ENCODE results near the gene PPP2R5E. TPM values are rescaled to one million over a fixed set of nuclear protein-coding genes. Genes with fewer than 3 reads are reported as not detected.

The PPP2R5E gene
- total RNA-seq, 6 experiments from 2014 or later: 12.5 to 34.8 (median 18.2) TPM

- Histone ChIP-seq H3K36me3 (no peaks in the 10 kb centered on the region), H3K4me1 (peaks cover 0 to 20% (median 9%) of the 10 kb centered on the region in 4 donors), H3K4me3 (no peak overlapping the region), H3K27me3 (no peaks in the 10 kb centered on the region), H3K9me3 (no peaks in the 10 kb centered on the region), H3K27ac (no peak overlapping the region)
- intact Hi-C loops (cut with DNase I): no loop called here
- no peak for ATAC-seq
- TF ChIP-seq CTCF (IDR thresholded peaks at IDR 0.05) (no peak), POLR2A (IDR thresholded peaks at IDR 0.05) (no peak)
- 86% methylated on average over 3 of the region's 3 CpGs for WGBS (ENCODE audit: insufficient coverage, low coverage, low lambda C conversion rate, missing lambda C conversion rate)
- no peak for DNase-seq
These were observed 111.7 kb downstream of the PPP2R5E start for GRCh38 chr14:63431466-63431865.

DNA sequence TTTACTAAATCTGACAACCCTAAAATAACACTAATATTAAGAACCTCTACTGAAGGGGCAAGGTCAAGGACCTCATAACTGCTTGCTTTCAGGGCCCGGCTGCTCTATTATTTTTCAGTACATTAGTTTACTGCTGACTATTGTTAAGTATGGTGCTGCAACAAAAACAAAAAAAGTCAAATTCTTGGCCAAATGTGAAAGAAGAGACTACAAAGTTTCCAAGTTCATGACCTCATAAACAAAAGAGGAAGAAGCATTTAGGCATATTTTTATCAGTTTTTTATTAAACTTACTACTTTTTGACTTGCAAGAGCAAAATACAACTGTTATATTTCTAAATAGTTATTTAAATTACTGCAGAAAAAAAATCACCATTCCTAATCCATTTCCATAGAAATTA, 114.7 kb downstream of the PPP2R5E start:
- 71% methylated on average over 1 of the region's 1 CpG for WGBS (ENCODE audit: insufficient coverage, low coverage, low lambda C conversion rate, missing lambda C conversion rate)

DNA sequence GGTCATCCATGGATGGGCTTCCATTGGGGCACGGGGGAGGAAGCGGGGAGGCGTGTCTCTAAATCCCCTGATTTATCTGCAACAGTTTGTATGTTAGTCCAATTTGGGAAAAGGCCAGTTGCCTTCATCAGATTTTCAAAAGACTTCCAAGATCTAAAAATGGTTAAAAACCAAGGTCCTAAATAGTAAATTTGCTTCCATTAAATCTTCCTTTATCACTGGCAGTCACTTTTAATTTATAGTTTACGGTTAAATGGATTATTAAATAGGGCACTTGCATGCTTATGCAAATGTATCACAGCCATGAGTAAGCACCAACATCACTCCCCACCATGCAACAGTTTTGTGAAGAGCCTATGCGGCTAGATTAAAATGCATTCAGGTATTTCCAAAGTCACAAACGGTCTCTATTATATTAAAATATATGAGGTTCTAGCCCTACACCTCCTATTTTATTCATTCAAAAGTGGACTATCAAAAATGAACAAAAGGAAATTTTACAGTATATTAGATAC, 116.3 kb downstream of the PPP2R5E start:
- Histone ChIP-seq H3K4me3 (no peak overlapping the region), H3K27ac (no peak overlapping the region), H3K4me1 (no peaks in the 10 kb centered on the region), H3K27me3 (no peaks in the 10 kb centered on the region), H3K9me3 (no peaks in the 10 kb centered on the region), H3K36me3 (no peaks in the 10 kb centered on the region)
- ATAC-seq (no peak), DNase-seq (no peak)
- intact Hi-C loops (cut with DNase I): no loop called here
- 92% methylated on average over 6 of the region's 6 CpGs for WGBS (ENCODE audit: insufficient coverage, low coverage, low lambda C conversion rate, missing lambda C conversion rate)
- TF ChIP-seq CTCF (IDR thresholded peaks at IDR 0.05) (no peak), POLR2A (IDR thresholded peaks at IDR 0.05) (no peak)

More for the DNA sequence above, 114.7 kb downstream of the PPP2R5E start:
- DNase-seq: no peak
- intact Hi-C loops (cut with DNase I): no loop called here
- Histone ChIP-seq H3K4me3 (no peak overlapping the region), H3K9me3 (no peaks in the 10 kb centered on the region), H3K27ac (no peak overlapping the region), H3K36me3 (no peaks in the 10 kb centered on the region), H3K4me1 (no peaks in the 10 kb centered on the region), H3K27me3 (no peaks in the 10 kb centered on the region)
- TF ChIP-seq CTCF (IDR thresholded peaks at IDR 0.05): no peak
- TF ChIP-seq POLR2A (IDR thresholded peaks at IDR 0.05): no peak
- ATAC-seq: no peak

GRCh38 chr14:63423889-63424288, 119.3 kb downstream of the PPP2R5E start:
- no peak overlapping the region for H3K27ac ChIP-seq
- no peaks in the 10 kb centered on the region for H3K4me1 ChIP-seq
- no peak overlapping the region for H3K4me3 ChIP-seq
- H3K36me3 ChIP-seq: no peaks in the 10 kb centered on the region
- no peaks in the 10 kb centered on the region for H3K27me3 ChIP-seq
- TF ChIP-seq CTCF (IDR thresholded peaks at IDR 0.05) (no peak), POLR2A (IDR thresholded peaks at IDR 0.05) (no peak)
- DNase-seq: no peak
- no peaks in the 10 kb centered on the region for H3K9me3 ChIP-seq
- WGBS (ENCODE audit: insufficient coverage, low coverage, low lambda C conversion rate, missing lambda C conversion rate): 81% methylated on average over 4 of the region's 4 CpGs
- intact Hi-C loops (cut with DNase I): no loop called here
- ATAC-seq: no peak

DNA sequence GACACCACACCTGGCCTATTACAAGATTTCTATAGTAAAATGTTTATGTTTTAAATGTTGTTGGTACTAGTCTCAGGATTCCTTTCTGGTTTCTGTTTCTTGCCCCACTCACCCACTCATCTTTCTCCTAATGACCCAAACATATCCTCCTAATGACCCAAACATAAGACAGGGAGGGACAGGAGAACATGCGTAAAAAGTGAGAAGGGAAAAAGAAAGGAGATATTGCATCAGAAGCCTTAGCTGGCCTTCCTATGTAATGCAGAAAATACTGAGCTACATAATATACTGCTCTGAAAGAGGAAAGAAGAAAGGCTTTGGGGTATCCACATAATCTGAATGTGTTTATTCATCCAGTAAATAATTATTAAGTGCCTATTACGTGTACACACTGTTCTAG, 119.8 kb downstream of the PPP2R5E start:
- H3K9me3 ChIP-seq: no peaks in the 10 kb centered on the region
- H3K27me3 ChIP-seq: no peaks in the 10 kb centered on the region
- no peak for ATAC-seq
- no peak overlapping the region for H3K4me3 ChIP-seq
- no peaks in the 10 kb centered on the region for H3K4me1 ChIP-seq
- no peak overlapping the region for H3K27ac ChIP-seq
- no peaks in the 10 kb centered on the region for H3K36me3 ChIP-seq
- WGBS (ENCODE audit: insufficient coverage, low coverage, low lambda C conversion rate, missing lambda C conversion rate): 80% methylated on average over 2 of the region's 2 CpGs
- no peak for DNase-seq
- TF ChIP-seq CTCF (IDR thresholded peaks at IDR 0.05) (no peak), POLR2A (IDR thresholded peaks at IDR 0.05) (no peak)
- intact Hi-C loops (cut with DNase I): no loop called here

Measured in right lobe of liver (tissue), 6 donors.